ENCODE results near the gene SERPINH1.

The SERPINH1 gene

GRCh38 chr11:75525433-75526191, 36.4 kb upstream of the SERPINH1 start, which contains the start of gene GDPD5:
TSS of gene GDPD5 (minus strand) at chr11:75525941. CDS start at chr11:75477735, 48,206 bp downstream.
- TF ChIP-seq CTCF (conservative IDR thresholded peaks at IDR 0.05) = peak; percentile 87
- peak within 1 kb of the TSS; percentile 62; the same call in 1 of the 2 replicates for H3K27ac ChIP-seq

GRCh38 chr11:75526192-75526541, 35.9 kb upstream of the SERPINH1 start:
- peak overlapping the region; percentile 62; the same call in 1 of the 2 replicates for H3K27ac ChIP-seq
- no peak for TF ChIP-seq CTCF (conservative IDR thresholded peaks at IDR 0.05)

- TF ChIP-seq CTCF (conservative IDR thresholded peaks at IDR 0.05) = no peak
- H3K27ac ChIP-seq = no peak overlapping the region
Measured at GRCh38 chr11:75527130-75527529, 34.9 kb upstream of the SERPINH1 start.

GRCh38 chr11:75527938-75528735, 33.9 kb upstream of the SERPINH1 start:
- no peak overlapping the region for H3K27ac ChIP-seq
- TF ChIP-seq CTCF (conservative IDR thresholded peaks at IDR 0.05) = no peak

GRCh38 chr11:75530577-75530976, 31.5 kb upstream of the SERPINH1 start:
- no peak overlapping the region for H3K27ac ChIP-seq
- no peak for TF ChIP-seq CTCF (conservative IDR thresholded peaks at IDR 0.05)

- no peak overlapping the region for H3K27ac ChIP-seq
- TF ChIP-seq CTCF (conservative IDR thresholded peaks at IDR 0.05) = no peak
Measured at GRCh38 chr11:75531325-75531724, 30.7 kb upstream of the SERPINH1 start.

Data from VCaP (cell line).